ENCODE data around the gene LORICRIN.

LORICRIN gene

GRCh38 chr1:153251087-153251486 lies 8.4 kb upstream of the LORICRIN start:
- no peak for DNase-seq

GRCh38 chr1:153251562-153251961 lies 7.9 kb upstream of the LORICRIN start:
- DNase-seq = no peak

- DNase-seq = no peak
Observed at GRCh38 chr1:153251988-153252387, 7.5 kb upstream of the LORICRIN start.

- no peak for DNase-seq
Observed at GRCh38 chr1:153253076-153253475, 6.4 kb upstream of the LORICRIN start.

- no peak for DNase-seq
Observed at GRCh38 chr1:153253693-153254092, 5.8 kb upstream of the LORICRIN start.

GRCh38 chr1:153260585-153261280 lies 1.2 kb downstream of the LORICRIN start:
- DNase-seq = no peak

GRCh38 chr1:153261281-153262069 lies 2.0 kb downstream of the LORICRIN start:
- peak; percentile 22 for DNase-seq

GRCh38 chr1:153262070-153262366 lies 2.5 kb downstream of the LORICRIN start:
- DNase-seq = no peak

- no peak for DNase-seq
Observed at GRCh38 chr1:153262462-153263157, 3.1 kb downstream of the LORICRIN start.

GRCh38 chr1:153265457-153265856 lies 6.0 kb downstream of the LORICRIN start:
- DNase-seq = no peak

- DNase-seq = no peak
Observed at GRCh38 chr1:153271711-153272110, 12.2 kb downstream of the LORICRIN start.

GRCh38 chr1:153272186-153272585 lies 12.7 kb downstream of the LORICRIN start:
- DNase-seq = no peak

- DNase-seq = peak; percentile 36
Observed at GRCh38 chr1:153277852-153278251, 18.4 kb downstream of the LORICRIN start.

- peak; percentile 7 for DNase-seq
Observed at GRCh38 chr1:153288634-153289275, 29.3 kb downstream of the LORICRIN start.

- no peak for DNase-seq
Observed at GRCh38 chr1:153291514-153291913, 32.0 kb downstream of the LORICRIN start.

GRCh38 chr1:153292185-153292584 lies 32.7 kb downstream of the LORICRIN start:
- no peak for DNase-seq

- no peak for DNase-seq
Observed at GRCh38 chr1:153292740-153293479, 33.4 kb downstream of the LORICRIN start.

- no peak for DNase-seq
Observed at GRCh38 chr1:153293480-153293775, 33.9 kb downstream of the LORICRIN start.

- peak; percentile 2 for DNase-seq
Observed at GRCh38 chr1:153293851-153294250, 34.4 kb downstream of the LORICRIN start.

- DNase-seq = no peak
Observed at GRCh38 chr1:153302308-153302707, 42.8 kb downstream of the LORICRIN start.

- DNase-seq = no peak
Observed at GRCh38 chr1:153305682-153306081, 46.2 kb downstream of the LORICRIN start.

GRCh38 chr1:153306303-153307220 lies 47.1 kb downstream of the LORICRIN start:
- no peak for DNase-seq
